Putamen (tissue), 1 donor: ENCODE measurements around the gene SLC4A2.
"Not testable (repeated sequence)": the region's sequence is repeated elsewhere in the genome, so short reads cannot be mapped to it uniquely, and the experiment has no call there.

Source experiments
- DNase-seq: peaks from one replicate; pipeline ENCODE4 v3.0.0-alpha.2; 2016; ENCODE audit warnings: low spot score

SLC4A2 gene

GRCh38 chr7:151024435-151025056 is 34.8 kb upstream of the SLC4A2 start, which contains the start of gene ATG9B:
ATG9B (minus strand) TSS chr7:151024494; CDS start chr7:151024423, 71 bp downstream.
- DNase-seq, result no peak

- no peak for DNase-seq
Measured at GRCh38 chr7:151025924-151026671, 33.3 kb upstream of the SLC4A2 start.

DNA sequence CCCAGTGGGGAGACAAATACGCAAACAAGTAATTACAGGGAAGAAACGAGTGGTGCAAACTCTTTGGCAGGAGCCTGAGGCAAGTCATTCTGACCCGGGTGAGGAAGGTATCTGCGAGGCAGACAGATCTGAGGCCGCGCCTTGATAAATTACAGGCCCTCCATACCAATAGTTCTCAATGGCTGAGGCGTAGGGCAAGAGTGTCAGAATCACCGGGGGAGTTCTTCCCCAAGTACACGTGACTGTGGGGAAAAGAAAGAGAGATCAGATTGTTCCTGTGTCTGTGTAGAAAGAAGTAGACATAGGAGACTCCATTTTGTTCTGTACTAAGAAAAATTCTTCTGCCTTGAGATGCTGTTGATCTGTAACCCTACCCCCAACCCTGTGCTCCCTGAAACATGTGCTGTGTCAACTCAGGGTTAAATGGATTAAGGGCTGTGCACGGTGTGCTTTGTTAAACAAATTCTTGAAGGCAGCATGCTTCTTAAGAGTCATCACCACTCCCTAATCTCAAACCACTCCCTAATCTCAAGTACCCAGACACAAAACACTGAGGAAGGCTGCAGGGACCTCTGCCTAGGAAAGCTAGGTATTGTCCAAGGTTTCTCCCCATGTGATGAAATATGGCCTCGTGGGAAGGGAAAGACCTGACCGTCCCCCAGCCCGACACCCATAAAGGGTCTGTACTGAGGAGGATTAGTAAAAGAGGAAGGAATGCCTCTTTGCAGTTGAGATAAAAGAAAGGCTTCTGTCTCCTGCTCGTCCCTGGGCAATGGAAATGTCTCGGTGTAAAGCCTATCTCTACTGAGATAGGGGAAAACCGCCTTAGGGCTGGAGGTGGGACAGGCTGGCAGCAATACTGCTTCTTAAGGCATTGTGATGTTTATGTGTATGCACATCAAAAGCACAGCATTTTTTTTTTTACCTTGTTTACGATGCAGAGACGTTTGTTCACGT is 32.3 kb upstream of the SLC4A2 start:
- not testable (repeated sequence) for DNase-seq

GRCh38 chr7:151027728-151028130 is 31.7 kb upstream of the SLC4A2 start:
- not testable (repeated sequence) for DNase-seq

DNA sequence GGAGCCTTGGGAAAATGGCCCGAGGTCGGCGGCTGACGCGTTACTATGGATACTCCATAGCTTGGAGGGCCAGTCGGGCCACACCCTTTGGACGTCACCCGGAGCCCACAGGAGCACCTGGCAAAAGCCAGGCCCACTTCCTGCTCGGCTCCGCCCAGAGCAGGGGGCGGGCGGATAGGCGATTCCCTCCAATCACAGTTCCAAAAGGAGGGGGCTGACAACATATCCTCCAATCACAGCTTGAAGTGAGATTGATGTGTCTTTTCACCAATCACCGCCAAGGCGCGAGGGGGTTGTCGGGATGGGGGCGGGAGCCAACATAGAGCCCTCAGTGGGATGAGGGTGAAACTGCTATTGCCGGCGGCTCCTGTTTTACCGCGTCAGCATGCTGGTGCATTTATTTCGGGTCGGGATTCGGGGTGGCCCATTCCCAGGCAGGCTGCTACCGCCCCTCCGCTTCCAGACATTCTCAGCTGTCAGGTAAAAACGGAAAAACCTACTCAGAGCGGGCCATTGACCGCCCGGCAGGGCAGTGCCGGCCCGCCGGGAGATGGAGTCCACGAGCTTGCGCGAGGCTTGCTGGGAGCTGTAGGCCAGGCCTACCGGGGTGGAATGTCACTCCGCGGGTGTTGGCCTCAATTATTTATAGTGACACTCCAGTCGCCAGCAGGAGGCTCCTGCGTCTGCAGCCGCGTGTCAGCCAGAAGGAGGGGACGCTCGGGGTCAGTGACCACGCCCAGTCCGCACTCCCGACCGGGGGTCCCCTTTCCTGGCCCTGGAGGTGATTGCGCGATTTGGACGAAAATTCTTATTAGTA is 31.1 kb upstream of the SLC4A2 start, which contains the start of gene ABCB8:
ABCB8 (plus strand) TSS at position 320 of the 817 bp plus-strand sequence; CDS start at position 386, 66 bp downstream.
- DNase-seq, result peak; percentile 99

DNA sequence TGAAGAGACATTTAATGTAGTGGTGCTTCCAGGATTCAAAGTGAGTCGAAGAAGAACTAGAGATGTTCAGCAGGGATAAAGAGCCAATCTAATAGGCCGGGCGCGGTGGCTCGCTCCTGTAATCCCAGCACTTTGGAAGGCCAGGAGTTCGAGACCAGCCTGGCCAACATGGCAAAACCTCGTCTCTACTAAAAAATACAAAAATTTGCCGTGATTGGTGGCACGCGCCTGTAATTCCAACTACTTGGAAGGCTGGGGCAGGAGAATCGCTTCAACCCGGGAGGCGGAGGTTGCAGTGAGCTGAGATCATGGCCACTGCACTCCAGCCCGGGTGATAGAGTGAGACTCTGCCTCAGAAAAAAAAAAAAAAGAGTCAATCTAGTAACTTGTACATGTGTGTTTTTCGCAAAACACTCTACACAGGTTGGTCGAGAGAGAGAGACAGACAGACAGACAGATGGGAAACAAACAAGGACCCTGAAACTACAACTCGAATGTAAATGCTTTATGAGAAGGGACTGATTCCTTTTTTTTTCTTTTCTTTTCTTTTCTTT is 30.4 kb upstream of the SLC4A2 start:
- no peak for DNase-seq

DNA sequence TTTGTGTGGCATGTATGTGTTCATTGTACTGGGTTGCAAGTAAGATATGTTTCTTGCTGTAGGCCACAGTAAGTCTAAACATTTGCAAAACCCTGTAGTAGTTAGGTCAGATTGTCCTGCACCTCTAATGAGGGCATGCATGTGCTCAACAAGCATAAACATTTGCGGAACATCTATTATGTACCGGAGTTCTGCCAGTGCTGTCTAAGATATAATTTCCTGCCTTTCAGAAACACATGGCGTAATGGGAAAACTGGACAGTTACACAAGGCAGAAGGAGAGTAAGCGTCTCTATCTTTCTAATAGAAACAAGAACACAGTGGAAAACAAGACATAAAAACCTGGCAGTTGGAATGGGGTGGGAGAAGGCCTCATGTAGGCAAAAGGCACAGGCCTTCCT is 28.4 kb upstream of the SLC4A2 start:
- DNase-seq, result no peak

- no peak for DNase-seq
Measured at GRCh38 chr7:151032936-151033863, 26.2 kb upstream of the SLC4A2 start.

DNA sequence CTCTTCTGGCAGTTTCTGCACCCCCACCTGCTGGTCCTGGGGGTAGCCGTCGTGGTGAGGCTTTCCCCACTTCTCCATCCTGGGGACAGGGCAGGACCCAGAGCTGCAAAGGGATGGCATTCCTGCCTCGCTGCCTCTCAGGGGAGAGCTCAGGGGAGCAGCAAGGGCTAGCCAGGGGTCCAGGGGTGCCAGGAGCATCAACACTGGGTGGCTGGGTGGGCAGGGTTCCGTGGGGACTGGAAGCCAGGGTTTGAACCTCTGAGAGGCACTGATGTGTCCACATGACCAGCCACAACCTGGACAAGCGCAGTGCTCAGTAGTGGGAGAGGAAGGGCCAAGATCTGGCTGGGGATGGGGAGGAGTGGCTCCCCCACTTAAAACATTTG is 25.5 kb upstream of the SLC4A2 start:
- no peak for DNase-seq

DNA sequence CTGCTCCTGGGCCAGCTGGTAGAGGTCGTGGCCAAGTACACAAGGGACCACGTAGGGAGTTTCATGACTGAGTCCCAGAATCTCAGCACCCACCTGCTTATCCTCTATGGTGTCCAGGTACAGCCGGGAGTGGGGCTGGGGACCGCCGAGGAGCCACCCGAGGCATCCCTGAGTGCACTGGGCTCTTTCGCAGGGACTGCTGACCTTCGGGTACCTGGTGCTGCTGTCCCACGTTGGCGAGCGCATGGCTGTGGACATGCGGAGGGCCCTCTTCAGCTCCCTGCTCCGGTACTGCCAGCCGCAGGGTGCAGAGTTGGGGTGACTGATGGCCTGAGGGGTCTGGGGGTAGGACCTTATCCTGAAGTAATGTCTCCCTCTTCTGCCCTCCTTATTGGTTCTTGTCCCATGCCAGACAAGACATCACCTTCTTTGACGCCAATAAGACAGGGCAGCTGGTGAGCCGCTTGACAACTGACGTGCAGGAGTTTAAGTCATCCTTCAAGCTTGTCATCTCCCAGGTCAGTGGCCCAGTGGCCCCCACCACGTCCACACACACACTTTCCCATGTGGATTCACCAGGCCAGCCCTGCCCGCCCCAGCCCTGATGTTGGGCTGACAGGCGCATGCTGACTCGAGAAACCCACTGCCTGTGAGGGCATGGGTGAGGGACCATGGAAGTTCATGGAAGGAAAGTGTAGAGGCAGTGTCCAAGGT is 24.9 kb upstream of the SLC4A2 start:
- DNase-seq, result no peak

- DNase-seq, result peak; percentile 56
Measured at GRCh38 chr7:151035026-151035717, 24.2 kb upstream of the SLC4A2 start.

GRCh38 chr7:151035902-151036301 is 23.5 kb upstream of the SLC4A2 start:
- DNase-seq, result no peak

GRCh38 chr7:151038951-151039849 is 20.2 kb upstream of the SLC4A2 start:
- DNase-seq, result no peak

DNA sequence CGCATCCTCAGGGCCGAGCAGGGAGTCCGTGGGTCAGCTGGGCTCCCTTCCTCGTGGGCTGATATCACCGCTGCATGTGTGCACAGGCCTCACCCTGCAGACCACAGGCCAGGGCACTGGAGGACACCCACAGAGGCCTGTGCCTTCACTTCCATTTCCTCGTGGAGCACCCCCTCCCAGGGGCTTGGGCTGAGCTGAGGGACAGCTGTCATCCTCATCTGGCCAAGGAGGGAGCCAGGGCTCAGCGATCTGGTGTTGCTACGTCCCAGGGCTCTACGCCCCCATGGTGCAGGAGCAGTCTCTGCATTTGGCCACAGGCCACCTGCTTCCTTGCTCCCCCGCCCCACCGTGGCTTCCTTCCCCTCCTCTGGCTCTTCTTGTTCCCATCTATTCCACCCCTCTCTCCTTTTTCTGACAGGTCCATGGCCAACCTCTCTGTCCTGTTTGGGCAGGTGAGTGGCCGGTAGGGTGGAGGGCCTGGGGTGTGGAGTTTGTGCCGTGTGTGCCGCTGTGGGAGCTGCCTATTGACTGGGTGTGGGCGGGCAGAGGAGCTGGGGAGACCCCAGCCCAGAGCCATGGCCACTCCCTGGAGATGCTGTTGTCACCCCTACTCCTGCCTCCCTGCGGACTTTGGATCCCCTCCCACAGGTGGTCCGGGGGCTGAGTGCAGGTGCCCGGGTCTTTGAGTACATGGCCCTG is 19.4 kb upstream of the SLC4A2 start:
- DNase-seq, result no peak

DNA sequence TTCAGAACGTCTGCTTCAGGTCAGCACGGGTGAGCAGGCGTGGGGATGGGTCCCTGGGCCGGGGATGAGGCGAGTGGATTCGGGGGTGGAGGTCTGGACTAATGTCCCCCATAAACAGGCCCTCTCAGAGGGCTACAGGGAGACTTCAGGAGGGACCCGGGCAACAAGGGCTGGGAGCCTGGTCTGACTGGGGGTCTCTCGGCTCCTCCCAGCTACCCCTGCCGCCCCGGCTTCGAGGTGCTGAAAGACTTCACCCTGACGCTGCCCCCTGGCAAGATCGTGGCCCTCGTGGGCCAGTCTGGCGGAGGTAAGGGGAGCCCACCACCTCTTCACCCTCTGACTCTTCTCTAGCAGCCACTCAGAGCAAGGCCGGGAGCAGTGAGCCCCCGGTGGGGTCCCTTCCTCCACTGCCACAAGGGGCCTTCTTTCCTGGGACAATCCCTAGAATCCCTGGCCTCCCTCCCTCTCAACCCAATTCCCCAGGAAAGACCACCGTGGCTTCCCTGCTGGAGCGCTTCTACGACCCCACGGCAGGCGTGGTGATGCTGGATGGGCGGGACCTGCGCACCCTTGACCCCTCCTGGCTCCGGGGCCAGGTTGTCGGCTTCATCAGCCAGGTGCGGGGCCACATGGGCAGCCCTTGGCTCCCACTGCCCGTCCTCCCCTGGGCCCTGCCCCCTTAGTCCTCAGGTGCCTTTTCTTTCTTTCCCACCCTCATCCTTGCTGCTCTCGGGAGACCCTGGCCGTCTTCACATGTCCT is 18.6 kb upstream of the SLC4A2 start:
- no peak for DNase-seq

- not testable (repeated sequence) for DNase-seq
Measured at GRCh38 chr7:151043449-151043848, 15.9 kb upstream of the SLC4A2 start.
